Measurements from ENCODE around the gene RAD51B.

GRCh38 chr14:68112442-68112841 lies 292.9 kb downstream of the RAD51B start:
- TF ChIP-seq CTCF (IDR thresholded peaks at IDR 0.05): no peak
- no peak for TF ChIP-seq POLR2A (IDR thresholded peaks at IDR 0.05)
